ENCODE data around the gene NDUFAF4. TPM values are rescaled to one million over a fixed set of nuclear protein-coding genes. Genes with fewer than 3 reads are reported as not detected.

The NDUFAF4 gene
- total RNA-seq, 4 donors from 2014 or later = 13.1 to 22.9 (median 13.8) TPM

- H3K27me3 ChIP-seq = no peaks in the 10 kb centered on the region
- H3K4me1 ChIP-seq = peaks cover 0 to 38% (median 21%) of the 10 kb centered on the region in 4 donors
- TF ChIP-seq CTCF (IDR thresholded peaks at IDR 0.05) (no peak), EP300 (IDR thresholded peaks at IDR 0.05) (no peak), POLR2A (IDR thresholded peaks at IDR 0.05) (no peak)
- H3K9me3 ChIP-seq = no peaks in the 10 kb centered on the region
- H3K4me3 ChIP-seq = no peak overlapping the region
- peak overlapping the region in 2 of 4 donors; percentile 87 to 92 for H3K27ac ChIP-seq
- H3K36me3 ChIP-seq = peaks cover 0 to 10% (median 0%) of the 10 kb centered on the region in 3 donors
- no peak for DNase-seq (ENCODE audit: low spot score in 2 of 2)
- 83 to 97% methylated on average over 2 of the region's 2 CpGs for WGBS, 2 donors
Measured at GRCh38 chr6:96899451-96899998, 1.8 kb upstream of the NDUFAF4 start.

GRCh38 chr6:96899019-96899418, 1.3 kb upstream of the NDUFAF4 start:
- H3K27me3 ChIP-seq = no peaks in the 10 kb centered on the region
- H3K4me3 ChIP-seq = peak overlapping the region in 1 of 4 donors; percentile 98
- peak overlapping the region in 3 of 4 donors; percentile 87 to 96 (median 92) for H3K27ac ChIP-seq
- TF ChIP-seq CTCF (IDR thresholded peaks at IDR 0.05) (peak; percentile 36 to 66 (median 44)), POLR2A (IDR thresholded peaks at IDR 0.05) (no peak), EP300 (IDR thresholded peaks at IDR 0.05) (no peak)
- WGBS, 2 donors = 8 to 15% methylated on average over 3 of the region's 3 CpGs
- peaks cover 0 to 38% (median 21%) of the 10 kb centered on the region in 4 donors for H3K4me1 ChIP-seq
- H3K9me3 ChIP-seq = no peaks in the 10 kb centered on the region
- peaks cover 0 to 16% (median 0%) of the 10 kb centered on the region in 3 donors for H3K36me3 ChIP-seq
- DNase-seq (ENCODE audit: low spot score in 2 of 2) = peak in 1 of 2 donors; percentile 46

- Histone ChIP-seq H3K36me3 (peaks cover 0 to 22% (median 0%) of the 10 kb centered on the region in 3 donors), H3K27me3 (no peaks in the 10 kb centered on the region), H3K9me3 (no peaks in the 10 kb centered on the region), H3K27ac (peak overlapping the region; percentile 68 to 96 (median 90)), H3K4me3 (peak overlapping the region; percentile 89 to 98 (median 94)), H3K4me1 (peaks cover 0 to 39% (median 21%) of the 10 kb centered on the region in 4 donors)
- DNase-seq (ENCODE audit: low spot score in 2 of 2) = no peak
- TF ChIP-seq CTCF (IDR thresholded peaks at IDR 0.05) = no peak
- TF ChIP-seq EP300 (IDR thresholded peaks at IDR 0.05) = no peak
- TF ChIP-seq POLR2A (IDR thresholded peaks at IDR 0.05) = no peak
- 0 to 2% methylated on average over 10 of the region's 10 CpGs for WGBS, 2 donors
Measured at GRCh38 chr6:96898241-96898851, 655 bp upstream of the NDUFAF4 start.

- no peak for DNase-seq (ENCODE audit: low spot score in 2 of 2)
- peaks cover 0 to 43% (median 22%) of the 10 kb centered on the region in 3 donors for H3K36me3 ChIP-seq
- TF ChIP-seq POLR2A (IDR thresholded peaks at IDR 0.05) = no peak
- no peak for TF ChIP-seq CTCF (IDR thresholded peaks at IDR 0.05)
- no peak for TF ChIP-seq EP300 (IDR thresholded peaks at IDR 0.05)
- no peaks in the 10 kb centered on the region for H3K27me3 ChIP-seq
- no peak overlapping the region for H3K4me3 ChIP-seq
- 0 to 61% methylated on average over 1 of the region's 1 CpG for WGBS, 2 donors
- H3K27ac ChIP-seq = no peak overlapping the region
- no peaks in the 10 kb centered on the region for H3K9me3 ChIP-seq
- peaks cover 0 to 7% (median 0%) of the 10 kb centered on the region in 4 donors for H3K4me1 ChIP-seq
Measured at GRCh38 chr6:96889146-96889545, 8.5 kb downstream of the NDUFAF4 start.

- no peaks in the 10 kb centered on the region for H3K27me3 ChIP-seq
- H3K36me3 ChIP-seq = peaks cover 0 to 39% (median 22%) of the 10 kb centered on the region in 3 donors
- no peak overlapping the region for H3K27ac ChIP-seq
- TF ChIP-seq CTCF (IDR thresholded peaks at IDR 0.05) (no peak), EP300 (IDR thresholded peaks at IDR 0.05) (no peak), POLR2A (IDR thresholded peaks at IDR 0.05) (no peak)
- WGBS, 2 donors = 74 to 87% methylated on average over 5 of the region's 5 CpGs
- no peaks in the 10 kb centered on the region for H3K9me3 ChIP-seq
- no peak overlapping the region for H3K4me3 ChIP-seq
- DNase-seq (ENCODE audit: low spot score in 2 of 2) = no peak
- H3K4me1 ChIP-seq = peaks cover 0 to 7% (median 0%) of the 10 kb centered on the region in 4 donors
Measured at GRCh38 chr6:96888745-96889144, 8.9 kb downstream of the NDUFAF4 start.
